CD4-positive, alpha-beta T cell treated with Interleukin-21 for 1 hour (primary cell): Measurements from ENCODE around the gene ADGRD1.

Experiments
- DNase-seq: peaks from one replicate; pipeline ENCODE4 v3.0.0-alpha.2; 2020

The ADGRD1 gene

DNA sequence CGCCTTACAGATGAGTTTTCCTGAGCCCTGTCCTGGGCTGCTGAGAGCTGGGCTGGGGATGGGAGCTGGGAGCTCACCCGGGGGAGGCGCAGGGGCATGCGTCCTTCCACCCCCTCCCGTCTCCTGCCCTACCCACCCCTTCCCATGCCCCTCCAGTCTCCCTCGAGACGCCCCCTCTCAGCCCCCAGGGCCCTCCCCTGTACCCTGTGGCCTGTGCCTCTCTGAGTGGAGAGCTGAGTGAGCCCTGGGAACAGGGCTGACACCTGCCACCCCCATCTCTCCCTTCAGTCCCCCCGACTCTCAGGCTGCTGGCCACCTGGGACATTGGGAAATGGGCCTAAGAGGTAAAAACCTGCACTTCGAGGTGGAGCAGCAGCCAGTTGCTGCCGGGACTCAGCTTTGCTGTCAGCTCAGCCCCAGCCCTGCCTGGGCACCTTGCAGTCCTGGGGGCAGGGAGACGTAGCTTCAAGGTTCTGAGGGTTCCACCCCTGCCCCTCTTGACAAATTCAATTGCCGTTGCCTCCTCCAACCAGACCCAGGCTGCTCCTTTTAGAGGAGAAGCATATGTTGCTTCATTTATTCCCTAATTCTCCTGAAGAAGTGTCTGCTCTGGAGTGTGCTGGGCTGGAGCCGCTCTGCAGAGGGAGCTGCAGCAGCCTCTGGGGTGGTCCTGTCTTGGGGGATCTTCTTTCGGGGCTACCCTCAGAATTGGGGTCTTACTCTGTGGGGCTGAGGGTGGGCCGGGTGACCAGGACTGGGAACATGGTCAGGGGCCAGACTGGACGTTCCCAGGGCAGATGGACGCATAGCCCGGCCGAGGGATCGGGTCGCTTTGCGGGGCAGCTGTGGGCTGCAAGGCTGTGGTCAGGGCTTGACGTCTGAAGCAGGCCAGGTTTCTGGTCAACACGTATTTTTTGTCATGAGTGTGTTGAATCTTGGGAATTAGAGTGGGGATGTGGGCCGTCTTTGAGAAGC is 141.4 kb downstream of the ADGRD1 start:
- DNase-seq = no peak

GRCh38 chr12:131095826-131096680 is 142.3 kb downstream of the ADGRD1 start:
- no peak for DNase-seq

DNA sequence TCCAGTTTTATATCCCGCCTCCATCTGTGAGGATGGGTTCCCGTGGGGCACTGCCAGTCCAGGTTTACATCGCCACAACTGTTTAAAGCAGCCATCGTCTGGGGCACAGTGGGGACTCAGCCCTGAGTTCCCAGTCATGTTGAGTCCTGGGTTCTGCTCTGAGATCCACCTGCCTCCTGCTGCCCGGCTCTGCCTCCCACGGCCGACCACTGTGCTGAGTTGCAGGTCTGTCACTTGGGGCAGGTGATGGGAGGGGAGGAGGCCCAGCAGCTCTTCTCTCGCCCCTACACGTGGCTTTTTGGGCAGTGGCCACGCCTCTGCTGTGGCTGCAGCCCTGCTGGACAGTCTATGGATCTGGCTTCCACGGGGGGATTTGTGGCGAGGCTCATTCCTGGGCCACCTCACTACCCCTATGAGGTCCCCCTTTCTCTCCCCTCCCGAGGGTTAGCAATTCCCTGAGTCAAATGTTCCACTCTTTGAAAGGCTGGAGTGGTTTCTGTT is 143.0 kb downstream of the ADGRD1 start:
- no peak for DNase-seq

GRCh38 chr12:131097202-131098177 is 143.8 kb downstream of the ADGRD1 start:
- DNase-seq = no peak

DNA sequence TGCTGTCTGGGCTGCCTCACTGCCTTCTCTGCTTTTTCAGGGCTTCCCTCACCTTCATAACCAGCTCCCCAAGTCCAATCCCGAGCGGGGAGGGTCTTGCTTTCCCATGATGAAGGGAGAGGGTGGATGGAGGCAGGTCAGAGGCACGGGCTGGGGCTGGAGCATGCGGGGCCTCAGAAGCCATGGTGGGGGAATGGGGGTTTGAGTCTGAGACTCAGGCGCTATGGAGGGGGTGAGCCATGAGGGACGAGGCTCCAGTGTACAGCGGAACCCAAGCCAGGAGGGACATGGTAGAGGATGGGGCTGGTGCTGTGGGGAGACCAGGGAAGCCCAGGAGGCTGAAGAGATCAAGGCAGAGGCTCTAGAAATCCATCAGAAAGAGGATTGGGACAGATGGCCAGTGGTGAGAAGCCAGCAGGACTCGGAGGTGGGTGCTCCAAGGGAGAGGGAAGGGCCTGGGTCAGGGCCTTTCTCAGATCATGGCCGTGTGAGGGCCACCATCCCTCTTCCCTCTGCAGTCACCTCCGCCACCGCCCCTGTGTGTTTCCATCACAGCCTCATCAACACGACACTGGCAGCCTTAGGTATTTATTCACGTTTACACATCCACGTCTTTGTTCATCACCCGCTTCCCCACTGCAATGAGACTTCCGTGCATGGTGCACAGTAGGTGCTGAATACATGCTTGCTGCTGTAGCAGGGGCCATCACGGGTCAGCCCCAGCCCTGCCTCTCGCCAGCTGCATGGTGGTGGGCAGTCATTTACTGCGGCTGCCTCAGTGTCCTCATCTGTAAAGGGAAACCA is 144.7 kb downstream of the ADGRD1 start:
- DNase-seq = no peak

DNA sequence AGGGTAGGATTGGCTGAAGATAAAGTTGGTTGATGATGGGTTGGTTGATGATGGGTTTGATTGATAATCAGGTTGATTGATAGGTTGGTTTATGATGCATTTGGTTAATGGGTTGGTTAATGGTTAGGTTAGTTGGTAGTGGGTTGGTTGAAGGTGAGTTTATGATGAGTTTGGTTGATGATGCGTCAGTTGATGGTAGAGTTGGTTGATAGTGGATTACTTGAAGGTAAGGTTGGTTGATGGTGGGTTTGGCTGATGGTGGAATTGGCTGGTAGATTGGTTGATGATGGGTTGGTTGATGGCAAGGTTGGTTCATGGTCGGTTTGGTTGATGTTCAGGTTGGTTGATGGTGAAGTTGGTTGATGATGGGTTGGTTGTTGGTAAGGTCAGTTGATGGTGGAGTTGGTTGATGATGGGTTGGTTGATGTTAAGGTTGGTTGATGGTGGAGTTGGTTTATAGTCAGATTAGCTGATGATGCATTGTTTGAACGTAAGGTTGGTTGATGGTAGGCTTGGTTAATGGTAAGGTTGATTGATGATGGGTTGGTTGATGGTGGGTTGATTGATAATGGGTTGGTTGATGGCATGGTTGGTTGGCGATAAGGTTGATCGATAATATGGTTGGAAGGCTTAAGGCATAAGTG is 146.4 kb downstream of the ADGRD1 start:
- DNase-seq = no peak

DNA sequence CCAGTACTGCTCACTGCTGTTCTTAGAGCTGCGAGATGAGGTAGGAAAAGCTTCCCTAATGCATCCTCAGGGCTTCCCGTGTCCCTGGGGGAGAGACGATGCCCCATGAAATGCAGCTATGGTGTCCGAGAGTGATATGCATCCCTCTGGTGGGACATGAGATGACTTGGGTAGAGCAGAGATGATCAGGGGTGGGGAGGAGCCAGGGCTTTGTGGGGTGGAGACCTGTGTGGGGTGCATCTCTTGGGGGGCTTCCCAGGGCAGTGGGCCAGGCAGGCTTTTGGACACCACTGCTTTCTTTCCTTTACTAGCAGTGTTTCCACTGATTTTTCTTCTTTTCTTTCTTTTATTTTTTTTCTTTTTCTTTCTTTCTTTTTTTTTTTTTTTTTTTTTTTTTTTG is 147.3 kb downstream of the ADGRD1 start:
- DNase-seq = no peak

- no peak for DNase-seq
Measured at GRCh38 chr12:131101703-131102492, 148.2 kb downstream of the ADGRD1 start.

DNA sequence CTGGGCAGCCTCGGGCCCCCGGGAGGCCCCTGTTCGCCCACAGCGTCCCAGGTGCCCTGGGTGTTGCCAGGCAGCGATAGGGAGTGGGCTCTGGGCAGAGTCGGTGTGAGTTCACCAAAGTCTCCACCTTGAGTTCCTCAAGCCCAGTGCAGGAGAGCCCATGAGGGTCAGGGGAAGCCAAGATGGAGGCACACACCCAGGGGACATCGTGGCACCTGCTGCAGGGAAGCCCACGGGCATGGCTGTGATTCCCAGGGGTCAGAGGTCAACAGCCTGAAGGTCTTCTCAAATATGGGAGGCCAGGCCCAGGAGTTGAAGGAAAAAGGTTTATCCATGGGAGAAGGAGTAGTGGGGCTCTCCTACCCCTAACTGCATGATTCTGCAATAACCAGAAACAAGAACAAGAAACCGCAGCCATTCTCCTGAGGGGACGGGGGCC is 148.8 kb downstream of the ADGRD1 start:
- DNase-seq = no peak

DNA sequence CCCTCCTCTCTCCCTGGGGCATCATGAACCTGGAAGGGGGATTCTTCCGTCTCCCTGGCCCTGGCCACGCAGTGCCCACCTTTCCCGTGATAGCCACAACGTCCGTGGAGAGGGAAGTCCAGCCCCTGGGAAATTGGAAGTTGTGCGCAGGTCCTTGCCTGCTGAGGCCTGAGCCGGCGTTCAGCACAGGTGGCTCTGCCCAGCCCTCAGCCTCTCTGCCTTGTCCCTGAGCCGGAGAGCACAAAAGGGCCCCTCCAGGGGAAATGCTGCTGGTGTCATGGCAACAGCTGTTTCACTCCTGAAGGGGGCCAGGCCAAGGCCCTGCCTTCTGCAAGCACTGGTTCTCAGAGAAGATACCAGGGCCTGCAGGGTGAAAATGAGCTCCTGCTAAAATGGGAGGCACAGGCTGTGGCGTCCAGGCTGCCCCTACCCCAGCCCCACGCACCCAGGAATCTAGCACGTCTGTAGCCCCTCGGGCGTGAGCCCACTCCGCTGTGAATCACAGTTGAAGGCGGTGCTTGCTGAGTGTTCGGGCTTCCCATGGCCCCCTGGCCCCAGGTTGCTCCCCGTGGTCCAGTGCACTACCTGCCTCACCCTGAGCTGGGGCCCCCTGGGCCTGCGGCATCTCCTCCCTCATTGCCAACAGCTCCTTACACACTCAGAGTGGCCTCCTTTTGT is 149.4 kb downstream of the ADGRD1 start:
- DNase-seq = no peak

DNA sequence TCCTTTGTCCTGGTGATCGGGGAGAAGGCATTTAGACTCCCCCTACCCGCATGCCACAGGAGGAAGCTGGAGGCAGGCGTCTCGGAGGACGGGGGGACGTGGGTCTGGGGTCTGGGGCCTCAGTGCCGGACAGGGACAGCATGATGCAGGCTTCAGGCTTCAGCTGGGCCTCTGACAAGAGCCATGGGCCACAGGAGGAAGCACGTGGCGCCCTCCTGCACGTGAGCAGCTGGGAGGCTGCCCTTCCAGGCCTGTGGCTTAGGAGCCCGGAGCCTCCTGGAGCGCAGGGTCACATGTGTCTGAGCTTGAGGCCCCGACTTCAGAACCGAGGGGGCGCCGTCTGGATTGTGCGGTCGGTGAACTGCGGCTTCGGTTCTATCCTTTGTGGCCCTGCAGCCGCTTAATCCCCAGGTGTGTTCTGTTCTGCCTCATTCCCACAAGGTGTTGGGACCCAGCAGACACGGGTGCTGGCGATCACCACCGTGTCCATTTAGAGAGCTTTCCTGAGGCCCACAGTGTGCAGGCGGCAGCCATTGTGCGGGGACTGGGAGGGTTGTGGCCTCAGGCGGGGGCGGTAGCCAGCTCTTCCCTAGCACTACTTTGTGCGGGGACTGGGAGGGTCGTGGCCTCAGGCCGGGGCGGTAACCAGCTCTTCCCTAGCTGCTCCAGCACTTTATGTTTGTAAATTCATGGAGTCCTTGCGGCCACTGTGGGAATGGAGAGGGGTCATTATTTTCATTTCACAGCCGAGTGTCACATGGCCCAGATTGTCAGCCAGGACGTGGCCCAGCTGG is 150.2 kb downstream of the ADGRD1 start:
- DNase-seq = no peak

- DNase-seq = peak; percentile 75
Measured at GRCh38 chr12:131104463-131105350, 151.0 kb downstream of the ADGRD1 start.

DNA sequence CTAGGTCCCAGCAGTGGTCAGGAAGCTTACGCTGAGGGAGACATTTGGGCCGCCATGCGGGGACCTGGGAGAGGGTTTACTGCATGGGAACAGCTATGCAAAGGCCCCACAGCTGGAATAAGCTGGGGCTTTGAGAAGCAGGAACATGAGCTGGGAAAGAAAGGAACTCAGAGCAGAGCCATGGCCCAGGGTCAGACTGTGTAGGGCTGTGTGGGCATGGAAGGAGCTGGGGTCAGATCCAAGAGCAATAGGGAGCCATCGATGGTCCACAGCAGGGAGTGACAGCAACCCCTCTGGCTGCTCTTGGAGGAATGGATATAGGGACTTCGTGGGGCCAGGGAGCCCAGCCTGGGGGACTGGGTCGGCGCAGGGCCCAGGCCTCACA is 151.6 kb downstream of the ADGRD1 start:
- no peak for DNase-seq

GRCh38 chr12:131105736-131106348 is 152.1 kb downstream of the ADGRD1 start:
- peak; percentile 36 for DNase-seq

GRCh38 chr12:131106349-131106941 is 152.7 kb downstream of the ADGRD1 start:
- no peak for DNase-seq

DNA sequence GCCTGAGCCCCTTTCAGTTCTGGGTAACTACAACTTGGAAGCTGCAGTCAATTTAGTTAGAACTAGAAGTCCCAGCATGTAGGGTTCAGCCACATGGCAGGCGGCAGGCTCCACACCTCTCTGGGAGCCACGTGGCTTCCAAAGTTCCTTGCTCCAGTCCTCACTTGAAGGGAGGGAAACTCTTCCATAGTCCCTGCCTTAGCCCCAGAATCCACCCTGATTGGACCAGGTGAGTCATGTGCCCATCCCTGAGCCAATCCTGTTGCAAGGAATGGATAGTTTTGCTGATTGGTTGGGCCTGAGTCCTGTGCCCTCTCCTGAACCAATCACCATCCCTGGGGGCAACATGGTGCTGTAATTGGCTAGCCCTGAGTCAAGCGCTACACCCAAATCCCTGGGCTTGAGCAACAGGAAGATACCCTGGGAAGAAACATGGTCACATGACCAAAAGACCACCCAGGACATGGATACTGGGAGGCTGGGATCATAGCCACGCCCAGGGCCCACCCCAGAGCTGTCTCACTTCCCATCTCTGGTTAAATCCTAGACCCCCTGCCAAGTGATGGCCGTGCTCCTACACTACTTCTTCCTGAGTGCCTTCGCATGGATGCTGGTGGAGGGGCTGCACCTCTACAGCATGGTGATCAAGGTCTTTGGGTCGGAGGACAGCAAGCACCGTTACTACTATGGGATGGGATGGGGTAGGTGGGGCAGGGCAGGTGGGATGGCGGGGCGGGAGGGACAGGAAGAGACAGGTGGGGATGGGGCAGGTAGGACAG is 154.7 kb downstream of the ADGRD1 start:
- no peak for DNase-seq
